ENCODE data around the gene GTPBP2. TPM values are rescaled to one million over a fixed set of nuclear protein-coding genes. Genes with fewer than 3 reads are reported as not detected.
A peak's percentile ranks its signal among the peaks of the same experiment; 100 is the strongest.

Gene GTPBP2
- total and polyA plus RNA-seq, 2 of the 13 experiments (the other 11 are each of a cell fraction or from before 2014, with no cell fraction given) = 26.9 to 88.2 TPM

DNA sequence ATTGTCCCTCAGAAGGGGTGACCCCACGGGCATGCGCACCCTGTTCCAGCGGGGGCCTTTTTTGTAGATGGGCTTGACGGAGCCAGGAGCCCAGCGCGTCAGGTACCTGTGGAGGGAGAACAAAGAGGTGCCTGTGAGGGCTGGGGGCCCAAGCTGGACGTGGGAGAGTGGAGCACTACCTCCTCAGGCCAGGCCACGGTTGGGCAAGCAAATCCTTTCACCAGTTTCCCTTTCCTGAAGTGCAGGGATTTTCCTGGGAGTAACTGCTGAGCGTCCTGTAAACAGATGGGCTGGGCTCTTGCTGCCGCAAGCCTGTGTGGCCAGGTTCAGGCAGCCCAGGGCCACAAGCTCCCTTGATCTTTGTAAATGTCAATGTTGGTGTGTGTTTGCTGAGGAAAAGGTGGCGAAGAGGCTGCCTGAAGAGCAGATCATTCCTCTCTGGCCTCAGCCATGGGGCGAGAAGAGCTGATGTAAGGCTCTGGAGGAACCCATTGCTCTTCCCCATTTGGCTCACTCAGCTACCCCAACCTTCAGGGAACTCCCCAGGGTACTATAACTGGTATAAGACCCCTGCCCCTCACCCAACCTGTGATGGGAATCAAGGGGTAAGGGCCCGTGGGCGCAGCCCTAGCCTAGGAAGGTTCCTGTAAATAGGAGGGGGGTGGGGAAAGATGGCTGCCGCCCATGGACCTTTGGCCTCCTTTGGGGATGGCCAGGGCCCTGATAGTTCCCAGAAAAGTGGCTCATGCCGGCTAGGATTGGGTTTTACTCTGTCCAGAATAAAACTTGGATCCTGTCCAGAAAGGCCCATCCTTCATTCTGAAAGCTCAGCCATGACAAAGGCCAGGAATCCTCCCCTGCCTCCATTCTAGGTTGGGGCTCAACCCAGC lies 43.0 kb upstream of the GTPBP2 start (continued):
- TF ChIP-seq ZNF12 (CRISPR knock-in tag; IDR thresholded peaks at IDR 0.05) (no peak; the same call in 1 of the 2 replicates), EED (CRISPR knock-in tag; IDR thresholded peaks at IDR 0.05) (no peak), GABPA (IDR thresholded peaks at IDR 0.05; ENCODE audit: low read depth, low read length) (no peak), GABPA (CRISPR knock-in tag; IDR thresholded peaks at IDR 0.05; ENCODE audit: low read depth) (no peak), ZBTB8A (CRISPR knock-in tag; IDR thresholded peaks at IDR 0.05; ENCODE audit: borderline replicate concordance, low read depth) (no peak), AHR (CRISPR knock-in tag; IDR thresholded peaks at IDR 0.05) (no peak), ZSCAN25 (CRISPR knock-in tag; IDR thresholded peaks at IDR 0.05) (peak; percentile 89), CHD2 (IDR thresholded peaks at IDR 0.05; ENCODE audit: low read depth, low read length) (no peak), MTA3 (CRISPR knock-in tag; IDR thresholded peaks at IDR 0.05) (no peak), MAFG (CRISPR knock-in tag; IDR thresholded peaks at IDR 0.05) (no peak), ZFYVE20 (CRISPR knock-in tag; IDR thresholded peaks at IDR 0.05; ENCODE audit: borderline replicate concordance, low read depth) (no peak), GATAD1 (CRISPR knock-in tag; IDR thresholded peaks at IDR 0.05) (peak; percentile 52; the same call in 1 of the 2 replicates), ZBTB7A (CRISPR knock-in tag; IDR thresholded peaks at IDR 0.05) (no peak), ZNF564 (CRISPR knock-in tag; IDR thresholded peaks at IDR 0.05) (no peak), MZF1 (CRISPR knock-in tag; IDR thresholded peaks at IDR 0.05; ENCODE audit: borderline replicate concordance) (0 out of 2 replicates have a peak, but pooled peaks have one; percentile 10), ZBTB42 (CRISPR knock-in tag; IDR thresholded peaks at IDR 0.05) (no peak), ZBTB38 (CRISPR knock-in tag; IDR thresholded peaks at IDR 0.05) (peak; percentile 78), ZNF460 (CRISPR knock-in tag; IDR thresholded peaks at IDR 0.05; ENCODE audit: borderline replicate concordance) (no peak; the same call in 1 of the 2 replicates)
- TF ChIP-seq, protein P1, sequence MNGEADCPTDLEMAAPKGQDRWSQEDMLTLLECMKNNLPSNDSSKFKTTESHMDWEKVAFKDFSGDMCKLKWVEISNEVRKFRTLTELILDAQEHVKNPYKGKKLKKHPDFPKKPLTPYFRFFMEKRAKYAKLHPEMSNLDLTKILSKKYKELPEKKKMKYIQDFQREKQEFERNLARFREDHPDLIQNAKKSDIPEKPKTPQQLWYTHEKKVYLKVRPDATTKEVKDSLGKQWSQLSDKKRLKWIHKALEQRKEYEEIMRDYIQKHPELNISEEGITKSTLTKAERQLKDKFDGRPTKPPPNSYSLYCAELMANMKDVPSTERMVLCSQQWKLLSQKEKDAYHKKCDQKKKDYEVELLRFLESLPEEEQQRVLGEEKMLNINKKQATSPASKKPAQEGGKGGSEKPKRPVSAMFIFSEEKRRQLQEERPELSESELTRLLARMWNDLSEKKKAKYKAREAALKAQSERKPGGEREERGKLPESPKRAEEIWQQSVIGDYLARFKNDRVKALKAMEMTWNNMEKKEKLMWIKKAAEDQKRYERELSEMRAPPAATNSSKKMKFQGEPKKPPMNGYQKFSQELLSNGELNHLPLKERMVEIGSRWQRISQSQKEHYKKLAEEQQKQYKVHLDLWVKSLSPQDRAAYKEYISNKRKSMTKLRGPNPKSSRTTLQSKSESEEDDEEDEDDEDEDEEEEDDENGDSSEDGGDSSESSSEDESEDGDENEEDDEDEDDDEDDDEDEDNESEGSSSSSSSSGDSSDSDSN (CRISPR knock-in tag; IDR thresholded peaks at IDR 0.05) = peak; percentile 68
- TF ChIP-seq, protein P2, sequence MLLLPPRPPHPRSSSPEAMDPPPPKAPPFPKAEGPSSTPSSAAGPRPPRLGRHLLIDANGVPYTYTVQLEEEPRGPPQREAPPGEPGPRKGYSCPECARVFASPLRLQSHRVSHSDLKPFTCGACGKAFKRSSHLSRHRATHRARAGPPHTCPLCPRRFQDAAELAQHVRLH (CRISPR knock-in tag; IDR thresholded peaks at IDR 0.05; ENCODE audit: borderline replicate concordance, low read depth) = no peak
- TF ChIP-seq, protein P3, sequence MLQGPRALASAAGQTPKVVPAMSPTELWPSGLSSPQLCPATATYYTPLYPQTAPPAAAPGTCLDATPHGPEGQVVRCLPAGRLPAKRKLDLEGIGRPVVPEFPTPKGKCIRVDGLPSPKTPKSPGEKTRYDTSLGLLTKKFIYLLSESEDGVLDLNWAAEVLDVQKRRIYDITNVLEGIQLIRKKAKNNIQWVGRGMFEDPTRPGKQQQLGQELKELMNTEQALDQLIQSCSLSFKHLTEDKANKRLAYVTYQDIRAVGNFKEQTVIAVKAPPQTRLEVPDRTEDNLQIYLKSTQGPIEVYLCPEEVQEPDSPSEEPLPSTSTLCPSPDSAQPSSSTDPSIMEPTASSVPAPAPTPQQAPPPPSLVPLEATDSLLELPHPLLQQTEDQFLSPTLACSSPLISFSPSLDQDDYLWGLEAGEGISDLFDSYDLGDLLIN (CRISPR knock-in tag; IDR thresholded peaks at IDR 0.05; ENCODE audit: borderline replicate concordance) = no peak
- TF ChIP-seq, protein P4, sequence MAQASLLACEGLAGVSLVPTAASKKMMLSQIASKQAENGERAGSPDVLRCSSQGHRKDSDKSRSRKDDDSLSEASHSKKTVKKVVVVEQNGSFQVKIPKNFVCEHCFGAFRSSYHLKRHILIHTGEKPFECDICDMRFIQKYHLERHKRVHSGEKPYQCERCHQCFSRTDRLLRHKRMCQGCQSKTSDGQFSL (CRISPR knock-in tag; IDR thresholded peaks at IDR 0.05) = no peak
- TF ChIP-seq, protein P5, sequence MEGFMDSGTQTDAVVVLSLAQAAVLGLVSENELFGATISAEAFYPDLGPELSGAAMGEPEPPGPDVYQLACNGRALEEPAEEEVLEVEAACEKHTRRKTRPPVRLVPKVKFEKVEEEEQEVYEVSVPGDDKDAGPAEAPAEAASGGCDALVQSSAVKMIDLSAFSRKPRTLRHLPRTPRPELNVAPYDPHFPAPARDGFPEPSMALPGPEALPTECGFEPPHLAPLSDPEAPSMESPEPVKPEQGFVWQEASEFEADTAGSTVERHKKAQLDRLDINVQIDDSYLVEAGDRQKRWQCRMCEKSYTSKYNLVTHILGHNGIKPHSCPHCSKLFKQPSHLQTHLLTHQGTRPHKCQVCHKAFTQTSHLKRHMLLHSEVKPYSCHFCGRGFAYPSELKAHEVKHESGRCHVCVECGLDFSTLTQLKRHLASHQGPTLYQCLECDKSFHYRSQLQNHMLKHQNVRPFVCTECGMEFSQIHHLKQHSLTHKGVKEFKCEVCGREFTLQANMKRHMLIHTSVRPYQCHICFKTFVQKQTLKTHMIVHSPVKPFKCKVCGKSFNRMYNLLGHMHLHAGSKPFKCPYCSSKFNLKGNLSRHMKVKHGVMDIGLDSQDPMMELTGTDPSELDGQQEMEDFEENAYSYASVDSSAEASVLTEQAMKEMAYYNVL (CRISPR knock-in tag; IDR thresholded peaks at IDR 0.05; ENCODE audit: borderline replicate concordance) = peak; percentile 96
